Stomach (tissue), 9 donors: ENCODE data around the gene KIF6. TPM values are rescaled to one million over a fixed set of nuclear protein-coding genes. Genes with fewer than 3 reads are reported as not detected.

Source experiments
- DNase-seq, 2 donors: peaks; one replicate each; pipeline versions ENCODE4 v3.0.0 to v3.0.0-alpha.2; 2013 to 2019
- H3K27ac ChIP-seq, 5 donors: fragments of 200-600 bp in 4 of 5; sonication (generic) in 4 of 5; one replicate each; pipeline ENCODE4 v1.5.1; 2013 to 2019; ENCODE audit warnings: mild to moderate bottlenecking in 1 of 5, moderate library complexity in 1 of 5
- H3K27me3 ChIP-seq, 3 donors: fragments of 200-600 bp; sonication (generic); one replicate each; pipeline ENCODE4 v1.5.1; 2017 to 2019; ENCODE audit warnings: mixed run types in 1 of 3
- H3K36me3 ChIP-seq, 4 donors: fragments of 200-600 bp; sonication (generic); 1 replicate in 3 of 4; 2 replicates in 1 of 4; pipeline ENCODE4 v1.5.1; 2016 to 2019
- H3K4me1 ChIP-seq, 4 donors: fragments of 200-600 bp; sonication (generic); one replicate each; pipeline ENCODE4 v1.5.1; 2016 to 2019
- H3K4me3 ChIP-seq, 4 donors: fragments of 200-600 bp; sonication (generic) in 3 of 4; one replicate each; pipeline ENCODE4 v1.5.1; 2016 to 2019; ENCODE audit warnings: mild to moderate bottlenecking in 1 of 4
- H3K9me3 ChIP-seq, 4 donors: fragments of 200-600 bp; sonication (generic); one replicate each; pipeline ENCODE4 v1.5.1; 2016 to 2019
- CTCF ChIP-seq, 7 experiments: fragments of 450-650 bp in 4 of 7; fragments of 200-600 bp in 3 of 7; sonication (generic) in 3 of 7; IDR thresholded peaks; one replicate each; pipeline ENCODE4 v1.5.1; 2016 to 2019; ENCODE audit warnings: antibody characterized with exemption in 7 of 7, control low read depth in 2 of 7, mild to moderate bottlenecking in 1 of 7
- EP300 ChIP-seq: sonication (generic); formaldehyde crosslinking; IDR thresholded peaks from one replicate; pipeline ENCODE4 v1.6.1; 2017; ENCODE audit warnings: antibody characterized with exemption
- POLR2A ChIP-seq, 4 donors: fragments of 450-650 bp; IDR thresholded peaks; one replicate each; pipeline ENCODE4 v1.6.1; 2016; ENCODE audit warnings: antibody characterized with exemption in 4 of 4, control low read depth in 2 of 4, mild to moderate bottlenecking in 1 of 4, moderate library complexity in 1 of 4
- POLR2AphosphoS5 ChIP-seq, 3 donors: sonication (generic); formaldehyde crosslinking; IDR thresholded peaks; one replicate each; pipeline ENCODE4 v1.6.1; 2016; ENCODE audit warnings: antibody characterized with exemption in 3 of 3
- WGBS, 5 donors: extraction: QIAGEN DNeasy Blood & Tissue Kit in 3 of 5; methylation state at CpG; one replicate each; pipeline versions ENCODE4 v1.1.5 to v1.1.7; 2013 to 2018; 5-methylcytosine and 5-hydroxymethylcytosine counted together
- intact Hi-C: fragments of 100-400 bp; cut with DNase I; formaldehyde crosslinking; loops from one replicate; pipeline ENCODE4 v1.15.1; 2023; ENCODE audit warnings: low total_unique reads
- polyA plus RNA-seq, 3 donors: library from polyadenylated mRNA; stranded (reverse); fragments of 200-250 nt; gene quantifications; one replicate each; pipeline ENCODE4 v1.2.3, GENCODE V29; 2013
- total RNA-seq, 5 donors: library from RNA; depleted of rRNA; stranded (reverse); fragments of >200 nt; gene quantifications; one replicate each; pipeline versions ENCODE4 v1.1.0 to v1.2.3, GENCODE V29; 2014 to 2016
- donor health status: healthy with polysubstance abuse.
- donor health status: Bipolar disorder and iron deficiency.
- donor health status: healthy.

KIF6 gene
- total and polyA plus RNA-seq, 8 donors: 0.25 to 9.8 (median 0.37) TPM; not detected in 3

DNA sequence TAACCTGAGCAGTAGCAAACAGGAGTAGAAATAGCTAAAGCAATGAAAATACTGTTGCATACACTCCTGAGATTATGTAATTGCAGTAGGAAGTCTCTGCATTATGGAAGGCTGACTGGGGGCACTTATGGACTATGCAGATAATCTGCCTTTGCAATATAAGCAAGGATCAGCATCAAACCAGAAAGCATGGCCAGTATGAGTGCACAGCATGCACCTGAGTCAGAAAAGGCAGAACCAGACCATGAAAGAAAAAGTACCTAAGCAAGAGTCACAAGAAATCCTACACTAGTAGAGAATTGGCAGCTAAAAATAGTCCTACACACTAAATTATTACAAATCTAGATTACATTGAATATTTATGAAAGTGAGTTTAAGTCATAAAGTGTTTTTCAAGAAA, 164.3 kb downstream of the KIF6 start:
- no peaks in the 10 kb centered on the region for H3K27me3 ChIP-seq
- H3K36me3 ChIP-seq: no peaks in the 10 kb centered on the region
- H3K27ac ChIP-seq: no peak overlapping the region
- DNase-seq: no peak
- TF ChIP-seq EP300 (no peak), POLR2A (IDR thresholded peaks at IDR 0.05) (no peak), CTCF (IDR thresholded peaks at IDR 0.05) (no peak)
- intact Hi-C loops: no loop called here
- H3K4me1 ChIP-seq: no peaks in the 10 kb centered on the region
- no peaks in the 10 kb centered on the region for H3K9me3 ChIP-seq
- H3K4me3 ChIP-seq: no peak overlapping the region

DNA sequence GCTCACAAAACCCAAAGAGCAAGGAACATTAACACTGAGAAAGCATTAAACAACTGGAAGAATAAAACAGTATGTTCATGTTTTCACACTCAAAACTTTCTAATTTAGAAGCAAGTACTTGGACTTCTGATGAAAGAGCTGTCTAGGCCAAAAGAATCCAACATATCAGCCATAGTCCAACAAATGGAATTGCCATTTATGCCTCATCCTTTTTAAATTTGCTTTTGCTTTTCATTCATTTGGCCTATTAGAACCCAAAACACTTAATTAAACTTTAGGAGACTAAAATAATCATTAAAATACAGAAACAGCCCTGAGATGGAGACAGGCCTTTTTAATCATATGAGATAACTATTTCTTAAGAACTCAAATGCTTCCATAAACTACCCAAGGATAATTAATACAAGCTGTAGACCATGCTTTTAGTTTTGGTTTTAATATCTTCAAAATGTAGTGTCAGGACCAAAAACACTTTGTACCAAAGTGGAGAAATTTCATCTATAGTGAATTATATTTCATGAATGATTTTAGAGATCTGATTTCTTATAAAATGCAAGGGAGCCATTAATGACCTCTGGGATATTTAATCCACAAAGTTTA, 166.5 kb downstream of the KIF6 start:
- Histone ChIP-seq H3K4me3 (no peak overlapping the region), H3K27me3 (no peaks in the 10 kb centered on the region), H3K4me1 (no peaks in the 10 kb centered on the region), H3K36me3 (no peaks in the 10 kb centered on the region), H3K9me3 (no peaks in the 10 kb centered on the region), H3K27ac (no peak overlapping the region)
- no peak for DNase-seq
- intact Hi-C loops: no loop called here
- TF ChIP-seq POLR2A (IDR thresholded peaks at IDR 0.05) (no peak), CTCF (IDR thresholded peaks at IDR 0.05) (no peak), POLR2AphosphoS5 (IDR thresholded peaks at IDR 0.05) (no peak), EP300 (no peak)

- no peak for TF ChIP-seq POLR2A (IDR thresholded peaks at IDR 0.05)
- TF ChIP-seq CTCF (IDR thresholded peaks at IDR 0.05): no peak
- TF ChIP-seq EP300: no peak
- TF ChIP-seq POLR2AphosphoS5 (IDR thresholded peaks at IDR 0.05): no peak
- Histone ChIP-seq H3K4me3 (no peak overlapping the region), H3K4me1 (no peaks in the 10 kb centered on the region), H3K27me3 (no peaks in the 10 kb centered on the region), H3K9me3 (no peaks in the 10 kb centered on the region), H3K27ac (no peak overlapping the region), H3K36me3 (no peaks in the 10 kb centered on the region)
- DNase-seq: no peak
- intact Hi-C loops: no loop called here
- WGBS, 5 donors: 29 to 54% (median 33%) methylated on average over 1 of the region's 1 CpG
These were observed 167.1 kb downstream of the KIF6 start for GRCh38 chr6:39558079-39558478.

GRCh38 chr6:39555136-39555535, 170.1 kb downstream of the KIF6 start:
- DNase-seq: no peak
- Histone ChIP-seq H3K9me3 (no peaks in the 10 kb centered on the region), H3K27me3 (no peaks in the 10 kb centered on the region), H3K36me3 (no peaks in the 10 kb centered on the region), H3K4me3 (no peak overlapping the region), H3K4me1 (no peaks in the 10 kb centered on the region), H3K27ac (no peak overlapping the region)
- WGBS, 5 donors: 68 to 100% (median 72%) methylated on average over 1 to 3 of the region's 3 CpGs
- intact Hi-C loops: no loop called here
- TF ChIP-seq CTCF (IDR thresholded peaks at IDR 0.05) (no peak), EP300 (no peak), POLR2A (IDR thresholded peaks at IDR 0.05) (no peak), POLR2AphosphoS5 (IDR thresholded peaks at IDR 0.05) (no peak)
